Heart left ventricle (tissue), 13 donors: ENCODE data around the gene VPS37B.

Experiments
- POLR2A ChIP-seq, 2 donors: fragments of 450-650 bp; IDR thresholded peaks; one replicate each; pipeline ENCODE4 v1.6.1; 2017; ENCODE audit warnings: antibody characterized with exemption in 2 of 2, mild to moderate bottlenecking in 2 of 2, moderate library complexity in 2 of 2
- TF ChIP-seq, protein P1 (sequence below), 12 donors: fragments of 200-600 bp; sonication (generic) in 4 of 12; IDR thresholded peaks; one replicate each; pipeline versions ENCODE4 v1.5.0 to v1.8.0; 2018 to 2022; ENCODE audit warnings: antibody characterized with exemption in 12 of 12, mild to moderate bottlenecking in 5 of 12
- donor health status: ischemic (EF 13 %, LVEDD 7.1; RV severe dilation, severe dysfunction).
- donor health status: DM: no; HTN: yes; CAD: no.
- donor health status: DM: no; HTN: no; CAD: no.
- donor health status: ischemic (EF 25% LVEDD 6.9; RV normal size, moderate dysfunction).
- donor health status: ischemic (EF 25% LVEDD 5.7; RV mildly dilated, moderate dysfunction).
- donor health status: ischemic (EF 35%, LVEDD 5.7; RV mildly dilated, moderate dysfunction).
- donor health status: nonischemic (EF 11% LVEDD 7.7; RV severe dilation, severe dysfunction).
- donor health status: DM: yes; HTN: yes; CAD: no.
- donor health status: PGD.
- donor health status: ischemic (EF 29% LVEDD 5.4; RV normal size, mild dysfunction).
- donor health status: nonischemic (EF 23%, LVEDD 6.1; RV moderate dilation, normal function).

DNA sequence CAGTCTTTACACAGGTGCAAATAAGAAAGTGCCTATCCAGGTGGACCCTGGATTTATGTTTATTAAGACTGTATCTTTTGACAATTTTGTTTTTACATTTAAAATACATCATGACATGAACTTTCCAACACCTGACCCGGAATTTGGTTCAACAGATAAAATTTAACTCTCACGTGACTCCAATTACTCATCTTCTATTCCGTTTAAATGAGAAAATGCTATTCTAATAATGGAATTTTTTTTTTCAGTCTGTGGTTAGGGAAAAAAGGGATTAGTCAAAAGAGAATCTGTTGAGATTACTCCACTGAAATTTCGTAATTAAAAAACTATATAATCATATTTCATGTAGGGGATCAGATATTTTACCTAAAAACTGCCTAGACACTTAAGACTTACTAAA, 11.1 kb downstream of the VPS37B start:
- TF ChIP-seq, protein P1, sequence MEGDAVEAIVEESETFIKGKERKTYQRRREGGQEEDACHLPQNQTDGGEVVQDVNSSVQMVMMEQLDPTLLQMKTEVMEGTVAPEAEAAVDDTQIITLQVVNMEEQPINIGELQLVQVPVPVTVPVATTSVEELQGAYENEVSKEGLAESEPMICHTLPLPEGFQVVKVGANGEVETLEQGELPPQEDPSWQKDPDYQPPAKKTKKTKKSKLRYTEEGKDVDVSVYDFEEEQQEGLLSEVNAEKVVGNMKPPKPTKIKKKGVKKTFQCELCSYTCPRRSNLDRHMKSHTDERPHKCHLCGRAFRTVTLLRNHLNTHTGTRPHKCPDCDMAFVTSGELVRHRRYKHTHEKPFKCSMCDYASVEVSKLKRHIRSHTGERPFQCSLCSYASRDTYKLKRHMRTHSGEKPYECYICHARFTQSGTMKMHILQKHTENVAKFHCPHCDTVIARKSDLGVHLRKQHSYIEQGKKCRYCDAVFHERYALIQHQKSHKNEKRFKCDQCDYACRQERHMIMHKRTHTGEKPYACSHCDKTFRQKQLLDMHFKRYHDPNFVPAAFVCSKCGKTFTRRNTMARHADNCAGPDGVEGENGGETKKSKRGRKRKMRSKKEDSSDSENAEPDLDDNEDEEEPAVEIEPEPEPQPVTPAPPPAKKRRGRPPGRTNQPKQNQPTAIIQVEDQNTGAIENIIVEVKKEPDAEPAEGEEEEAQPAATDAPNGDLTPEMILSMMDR (IDR thresholded peaks at IDR 0.05) = no peak
- no peak for TF ChIP-seq POLR2A (IDR thresholded peaks at IDR 0.05)
